Body of pancreas (tissue), 4 donors: ENCODE measurements around the gene SPDYE18.
"Not testable (repeated sequence)": the region's sequence is repeated elsewhere in the genome, so short reads cannot be mapped to it uniquely, and the experiment has no call there.

Experiments
- POLR2A ChIP-seq, 3 donors: fragments of 450-650 bp; IDR thresholded peaks; one replicate each; pipeline ENCODE4 v1.6.1; 2016; ENCODE audit warnings: antibody characterized with exemption in 3 of 3, mild to moderate bottlenecking in 2 of 3
- TF ChIP-seq, protein P1 (sequence below), 7 experiments: fragments of 450-650 bp in 4 of 7; fragments of 200-600 bp in 3 of 7; sonication (generic) in 3 of 7; IDR thresholded peaks; one replicate each; pipeline ENCODE4 v1.5.1; 2016 to 2019; ENCODE audit warnings: antibody characterized with exemption in 7 of 7

- not testable (repeated sequence) for TF ChIP-seq POLR2A (IDR thresholded peaks at IDR 0.05)
- TF ChIP-seq, protein P1, sequence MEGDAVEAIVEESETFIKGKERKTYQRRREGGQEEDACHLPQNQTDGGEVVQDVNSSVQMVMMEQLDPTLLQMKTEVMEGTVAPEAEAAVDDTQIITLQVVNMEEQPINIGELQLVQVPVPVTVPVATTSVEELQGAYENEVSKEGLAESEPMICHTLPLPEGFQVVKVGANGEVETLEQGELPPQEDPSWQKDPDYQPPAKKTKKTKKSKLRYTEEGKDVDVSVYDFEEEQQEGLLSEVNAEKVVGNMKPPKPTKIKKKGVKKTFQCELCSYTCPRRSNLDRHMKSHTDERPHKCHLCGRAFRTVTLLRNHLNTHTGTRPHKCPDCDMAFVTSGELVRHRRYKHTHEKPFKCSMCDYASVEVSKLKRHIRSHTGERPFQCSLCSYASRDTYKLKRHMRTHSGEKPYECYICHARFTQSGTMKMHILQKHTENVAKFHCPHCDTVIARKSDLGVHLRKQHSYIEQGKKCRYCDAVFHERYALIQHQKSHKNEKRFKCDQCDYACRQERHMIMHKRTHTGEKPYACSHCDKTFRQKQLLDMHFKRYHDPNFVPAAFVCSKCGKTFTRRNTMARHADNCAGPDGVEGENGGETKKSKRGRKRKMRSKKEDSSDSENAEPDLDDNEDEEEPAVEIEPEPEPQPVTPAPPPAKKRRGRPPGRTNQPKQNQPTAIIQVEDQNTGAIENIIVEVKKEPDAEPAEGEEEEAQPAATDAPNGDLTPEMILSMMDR (IDR thresholded peaks at IDR 0.05), result not testable (repeated sequence)
Measured at GRCh38 chr7:77101187-77101586, 38.8 kb upstream of the SPDYE18 start.
